Activated naive CD8-positive, alpha-beta T cell treated with anti-CD3 and anti-CD28 coated beads, Interleukin-2, amount 50 U/mL, for 16 hours (primary cell): ENCODE data around the gene PRDM15.

Experiments used
- DNase-seq: peaks from one replicate; pipeline ENCODE4 v3.0.0-alpha.2; 2020; ENCODE audit warnings: low read depth, low spot score

PRDM15 gene

DNA sequence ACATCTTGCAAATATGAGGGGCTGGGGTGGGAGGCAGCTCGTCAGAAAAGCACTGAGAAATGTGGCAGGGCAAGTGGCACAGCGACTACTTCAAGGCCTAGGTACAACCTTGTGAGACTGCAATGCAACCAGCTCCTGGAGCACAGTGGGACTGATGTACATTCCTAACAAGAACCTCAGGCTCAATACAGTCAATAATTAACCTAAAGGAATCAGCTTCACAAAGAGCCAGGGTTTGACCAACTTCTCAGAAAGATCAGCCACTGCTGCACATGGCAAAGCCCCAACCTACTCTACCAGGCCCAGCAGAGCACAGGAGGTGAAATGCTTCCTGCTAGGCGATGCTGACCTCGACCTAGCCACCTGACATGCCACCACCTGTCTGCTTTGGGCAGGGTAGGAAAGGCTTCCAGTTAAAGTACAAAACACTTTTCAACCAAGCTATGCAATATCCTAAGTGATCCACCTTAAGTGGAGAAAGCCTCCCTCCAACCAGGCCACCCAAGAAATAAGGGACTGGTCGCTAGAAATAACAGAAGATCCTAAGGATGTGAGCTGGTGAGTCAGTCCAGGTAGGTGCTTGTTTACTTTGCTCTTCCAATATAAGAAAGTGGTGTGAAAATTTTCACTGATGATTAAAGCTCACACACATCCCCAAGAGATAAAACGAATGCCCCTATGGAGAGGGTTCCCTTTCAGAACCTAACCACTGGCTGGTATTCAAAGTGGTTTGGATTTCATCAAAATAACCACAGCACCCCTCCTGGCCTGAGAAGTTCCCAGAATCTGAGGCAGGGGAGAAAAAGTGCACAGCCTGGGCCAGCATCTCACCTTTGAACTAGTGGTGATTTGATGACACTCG is 114.4 kb downstream of the PRDM15 start:
- no peak for DNase-seq

GRCh38 chr21:41763996-41764395 is 115.1 kb downstream of the PRDM15 start:
- no peak for DNase-seq

- no peak for DNase-seq
These were observed 115.7 kb downstream of the PRDM15 start for GRCh38 chr21:41763398-41763931.

DNA sequence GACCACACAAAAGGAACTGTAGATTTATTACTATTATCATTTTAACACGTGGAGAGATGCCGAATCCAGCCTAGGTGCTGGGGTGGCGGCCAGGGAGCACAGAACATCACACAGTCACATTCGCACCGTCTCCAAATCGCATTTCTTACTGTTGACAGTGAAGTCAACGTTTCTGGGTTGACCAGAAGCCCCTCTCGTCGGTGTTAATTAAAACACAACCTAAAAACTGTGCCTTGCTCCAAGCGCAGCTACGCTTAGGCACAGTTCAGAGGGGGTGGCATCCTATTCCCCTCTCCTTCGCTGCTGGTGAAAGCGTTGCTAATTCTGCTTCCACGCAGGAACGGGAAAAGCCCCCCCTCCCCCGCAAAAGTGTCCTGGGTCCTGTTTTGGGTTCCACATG is 116.4 kb downstream of the PRDM15 start:
- DNase-seq: no peak

- no peak for DNase-seq
These were observed 117.1 kb downstream of the PRDM15 start for GRCh38 chr21:41761934-41762635.

DNA sequence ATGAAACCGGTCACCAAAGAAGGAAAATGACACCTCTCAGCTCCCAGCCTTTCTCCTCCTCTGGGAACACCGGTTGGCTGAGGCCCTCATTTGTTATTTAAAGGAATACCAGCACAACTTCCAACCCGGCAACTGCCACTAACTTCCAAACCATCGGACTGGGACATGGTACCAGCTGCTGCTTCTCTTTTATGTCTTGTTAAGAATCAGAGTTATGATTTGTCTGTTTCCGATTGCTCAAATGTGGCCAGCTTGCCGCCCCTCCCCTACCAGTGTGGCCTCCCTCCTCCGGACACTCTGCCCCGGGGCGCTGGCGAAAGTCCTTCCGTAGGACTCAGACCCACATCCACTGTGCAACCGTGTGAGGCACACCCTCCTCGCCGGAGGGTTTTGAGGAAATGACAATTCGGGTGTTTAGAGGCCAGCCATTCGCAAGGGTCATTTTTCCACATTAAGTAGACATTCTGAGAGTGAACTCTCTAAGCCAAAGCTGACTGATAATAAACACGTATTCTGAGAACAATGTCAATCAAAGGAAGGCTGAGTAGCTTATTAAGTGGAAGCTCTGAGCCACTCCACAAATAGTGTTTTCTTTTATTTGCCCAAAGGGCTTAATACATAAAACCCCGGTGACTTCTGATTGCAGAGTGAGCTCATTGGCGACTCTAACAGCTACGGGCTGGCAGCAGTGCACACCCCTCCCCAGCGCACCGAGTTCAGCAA is 117.8 kb downstream of the PRDM15 start:
- no peak for DNase-seq

DNA sequence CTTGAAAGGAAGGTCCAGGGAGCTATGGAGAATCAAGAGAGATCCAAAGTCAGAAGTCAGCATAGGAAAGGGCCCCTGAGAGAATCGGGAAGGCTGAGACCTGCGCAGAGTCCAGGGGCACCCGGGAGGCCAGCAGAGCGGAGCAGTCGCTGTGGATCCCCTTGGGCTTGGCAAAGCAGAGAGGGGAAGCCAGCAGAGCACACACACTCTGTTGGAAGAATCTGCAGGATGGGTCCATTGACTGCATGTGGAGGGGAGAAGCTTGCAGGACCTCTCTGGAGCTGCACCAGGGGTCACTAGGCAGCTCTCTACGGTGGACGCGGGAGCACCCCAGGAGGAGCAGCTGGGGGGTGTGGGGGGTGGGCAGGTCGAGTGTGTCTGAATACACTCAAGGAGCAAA is 118.7 kb downstream of the PRDM15 start:
- DNase-seq: no peak

DNA sequence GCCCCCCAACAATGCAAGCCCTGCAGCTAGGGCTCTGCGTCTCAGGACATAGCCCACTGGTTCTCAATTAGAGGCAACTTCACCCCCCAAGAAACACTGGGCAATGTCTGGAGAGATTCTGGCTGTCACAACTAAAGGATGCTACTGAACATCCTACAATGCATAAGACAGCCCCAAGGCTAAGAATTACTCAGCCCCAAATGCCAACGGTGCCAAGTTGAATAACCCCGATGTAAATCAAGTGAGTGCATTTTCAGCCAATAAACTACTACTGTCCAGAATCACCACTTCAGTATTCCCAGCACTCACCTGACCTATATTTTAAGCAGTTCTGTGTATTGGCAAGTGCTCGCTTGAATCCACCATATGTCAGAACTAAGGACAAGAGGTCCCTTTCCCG is 119.2 kb downstream of the PRDM15 start:
- DNase-seq: no peak

- DNase-seq: no peak
These were observed 119.8 kb downstream of the PRDM15 start for GRCh38 chr21:41759214-41759840.

GRCh38 chr21:41758550-41758949 is 120.6 kb downstream of the PRDM15 start:
- DNase-seq: no peak

DNA sequence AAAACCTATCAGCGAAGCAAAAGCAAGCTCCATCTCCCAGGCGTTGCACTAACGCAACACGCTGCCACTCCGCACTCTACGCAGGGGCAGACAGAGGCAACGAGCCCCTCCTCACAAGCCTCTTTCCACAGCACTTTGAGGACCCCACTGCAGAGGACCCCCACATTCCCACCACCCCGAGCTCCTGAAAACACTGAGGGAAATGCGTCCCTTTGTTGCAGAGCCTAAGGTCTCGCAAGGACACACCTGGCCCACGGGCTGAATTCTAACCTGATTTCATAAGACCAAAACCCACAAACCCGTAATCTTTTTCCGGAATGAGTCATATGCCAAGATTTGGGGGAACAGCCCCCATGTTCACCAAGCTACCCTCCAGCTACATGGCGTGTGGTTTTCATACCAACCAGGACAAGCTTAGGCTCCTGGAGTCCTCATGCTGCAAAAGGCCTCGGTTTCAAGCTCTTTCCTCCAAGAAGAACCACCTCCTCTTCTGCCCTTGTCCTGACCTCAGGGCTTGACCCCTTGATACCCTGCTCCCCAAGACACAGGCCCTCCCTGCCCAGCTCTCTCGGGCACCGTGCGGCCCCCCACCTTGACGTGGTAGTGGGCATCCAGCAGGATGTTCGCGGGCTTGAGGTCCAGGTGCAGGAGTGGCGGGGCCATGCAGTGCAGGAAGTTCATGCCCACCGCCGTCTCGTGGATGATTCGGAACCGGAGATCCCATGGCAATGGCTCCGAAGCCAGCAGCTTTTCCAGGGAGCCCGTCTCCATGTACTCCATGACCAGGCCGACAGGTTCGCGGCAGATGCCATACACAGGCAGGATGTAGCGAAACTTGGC is 123.0 kb downstream of the PRDM15 start:
- DNase-seq: no peak

GRCh38 chr21:41755258-41755933 is 123.7 kb downstream of the PRDM15 start:
- no peak for DNase-seq

- no peak for DNase-seq
These were observed 124.7 kb downstream of the PRDM15 start for GRCh38 chr21:41754479-41754891.

DNA sequence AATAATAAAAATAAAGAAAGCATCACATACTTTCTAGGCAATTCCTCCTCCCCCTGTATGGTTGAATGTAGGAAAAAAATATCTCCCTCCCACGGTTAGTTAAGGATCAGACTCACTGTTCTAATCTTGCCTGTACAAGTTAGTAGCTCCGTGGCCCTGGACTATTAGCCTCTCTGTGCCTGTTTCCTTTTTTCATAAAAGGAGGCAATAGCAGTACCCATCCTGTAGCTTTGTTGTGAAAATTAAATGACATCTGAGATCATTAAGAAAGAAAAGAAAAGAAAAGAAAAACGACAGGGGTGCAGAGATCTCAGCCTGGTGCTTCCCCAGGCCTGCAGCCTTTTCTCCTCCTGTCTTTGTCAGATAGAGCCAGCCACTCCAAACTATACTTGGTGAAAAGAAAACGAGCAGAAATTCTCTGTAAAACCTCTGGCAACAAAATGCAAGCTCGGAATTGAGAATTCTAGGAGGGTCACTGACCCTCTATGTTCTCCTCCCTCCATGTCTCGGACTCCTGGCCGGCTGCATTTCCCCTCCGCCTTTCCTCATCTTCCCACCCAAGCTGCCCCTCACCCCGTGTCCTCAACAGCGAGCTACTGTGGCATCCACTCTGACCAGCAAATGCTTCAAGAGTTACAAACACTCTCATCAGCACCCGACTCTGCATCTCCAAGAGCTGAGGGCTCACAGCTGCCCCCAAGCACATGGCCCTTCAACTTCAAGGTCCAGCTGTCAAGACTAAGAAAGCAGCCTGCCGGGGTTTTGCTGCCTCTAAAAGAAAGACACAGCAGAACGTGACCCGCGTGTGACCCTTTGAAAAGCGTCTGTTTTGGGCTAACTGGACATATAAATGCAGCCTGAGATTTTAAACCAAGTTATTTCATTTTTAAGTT is 125.9 kb downstream of the PRDM15 start:
- DNase-seq: no peak

DNA sequence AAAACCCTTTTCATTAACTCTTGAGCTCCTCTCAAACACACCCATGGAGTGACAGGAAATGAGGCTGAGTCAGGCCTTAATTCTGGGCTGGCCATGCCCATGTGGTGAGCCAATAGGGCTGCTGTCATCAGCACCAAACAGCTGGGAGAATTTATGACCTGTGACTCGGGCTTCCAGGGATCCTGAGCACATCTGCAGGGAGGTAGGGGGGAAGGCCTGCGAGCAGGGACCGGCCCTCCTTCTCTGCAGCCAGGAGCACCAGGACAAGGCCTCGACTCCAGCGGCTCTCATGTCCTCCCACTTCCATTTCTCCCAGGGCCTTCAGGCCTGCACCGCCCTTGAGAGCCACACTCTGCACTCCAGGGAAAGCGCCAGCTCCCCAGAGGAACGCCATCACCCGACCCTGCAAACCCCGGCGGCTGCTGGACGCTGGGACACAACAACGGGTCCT is 126.9 kb downstream of the PRDM15 start:
- DNase-seq: no peak

- DNase-seq: no peak
These were observed 127.5 kb downstream of the PRDM15 start for GRCh38 chr21:41751611-41752011.

DNA sequence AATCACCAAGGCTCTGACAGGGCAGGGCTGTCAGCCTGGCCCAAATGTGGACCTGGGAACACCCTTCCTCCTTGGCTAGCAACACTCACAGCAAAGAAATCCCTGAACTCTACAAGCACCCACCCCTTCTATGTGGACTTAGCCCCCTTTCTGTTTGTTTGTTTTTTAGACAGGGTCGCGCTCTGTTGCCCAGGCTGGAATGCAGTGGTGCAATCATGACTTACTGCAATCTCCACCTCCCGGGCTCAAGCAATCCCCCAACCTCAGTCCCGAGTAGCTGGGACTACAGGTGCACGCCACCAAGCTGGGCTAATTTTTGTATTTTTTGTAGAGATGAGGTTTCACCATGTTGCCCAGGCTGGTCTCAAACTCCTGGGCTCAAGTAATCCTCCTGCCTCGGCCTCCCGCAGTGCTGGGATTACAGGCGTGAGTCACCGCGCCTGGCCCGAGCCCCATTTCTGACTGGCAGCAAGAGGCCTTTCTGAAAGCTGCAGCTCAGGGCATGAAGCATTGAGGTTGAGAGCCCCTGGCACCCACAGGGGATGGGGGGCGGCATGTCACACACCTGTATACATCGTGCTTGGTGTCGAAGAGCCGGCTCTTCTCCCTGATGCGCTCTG is 128.5 kb downstream of the PRDM15 start:
- no peak for DNase-seq

- DNase-seq: no peak
These were observed 129.1 kb downstream of the PRDM15 start for GRCh38 chr21:41750051-41750450.

DNA sequence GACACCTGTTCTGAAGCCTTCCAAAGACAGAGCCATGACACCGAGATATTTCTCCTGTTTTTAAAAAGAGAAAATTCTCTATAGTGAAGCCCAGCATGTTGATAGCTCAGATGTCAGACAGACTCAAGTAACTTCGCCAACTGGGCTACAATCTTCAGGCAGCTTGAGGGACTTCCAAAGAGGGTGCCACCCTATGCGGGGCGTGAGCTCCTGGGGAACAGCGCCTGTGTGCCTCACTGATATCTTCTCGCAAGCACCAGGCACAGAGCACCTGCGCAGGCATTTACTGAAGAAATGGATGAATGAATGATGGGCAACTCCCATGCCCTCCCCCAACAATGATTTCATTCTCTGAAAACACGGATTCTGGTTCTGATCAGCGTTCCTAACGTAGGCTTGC is 129.9 kb downstream of the PRDM15 start:
- no peak for DNase-seq
